GM18858 (cell line): ENCODE measurements around the gene ZNF414.

Source experiments
- ATAC-seq: cut with Tn5 transposase; IDR thresholded peaks from one replicate; pipeline ENCODE4 v1.9.1; 2021; ENCODE audit not compliant: unreplicated experiment

Gene ZNF414

DNA sequence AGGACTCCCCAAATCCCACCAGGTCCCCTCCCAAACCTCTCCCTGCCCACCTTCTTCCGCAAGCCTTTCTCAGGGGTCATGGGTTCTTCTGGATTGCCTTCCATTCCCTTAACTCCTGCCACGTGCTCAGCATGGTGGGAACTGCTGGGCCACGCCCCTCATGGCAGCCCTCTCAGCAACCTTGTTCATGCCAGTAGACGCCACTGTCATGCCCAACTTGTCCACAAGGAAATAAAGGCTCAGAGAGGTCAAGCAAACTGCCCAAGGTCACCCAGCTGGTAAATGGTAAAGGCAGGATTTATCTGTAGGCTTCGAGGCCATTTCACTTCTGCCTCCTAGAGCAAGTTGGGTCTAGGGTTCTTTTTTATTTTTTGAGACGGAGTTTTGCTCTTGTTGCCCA, 22.4 kb downstream of the ZNF414 start:
- ATAC-seq: no peak

DNA sequence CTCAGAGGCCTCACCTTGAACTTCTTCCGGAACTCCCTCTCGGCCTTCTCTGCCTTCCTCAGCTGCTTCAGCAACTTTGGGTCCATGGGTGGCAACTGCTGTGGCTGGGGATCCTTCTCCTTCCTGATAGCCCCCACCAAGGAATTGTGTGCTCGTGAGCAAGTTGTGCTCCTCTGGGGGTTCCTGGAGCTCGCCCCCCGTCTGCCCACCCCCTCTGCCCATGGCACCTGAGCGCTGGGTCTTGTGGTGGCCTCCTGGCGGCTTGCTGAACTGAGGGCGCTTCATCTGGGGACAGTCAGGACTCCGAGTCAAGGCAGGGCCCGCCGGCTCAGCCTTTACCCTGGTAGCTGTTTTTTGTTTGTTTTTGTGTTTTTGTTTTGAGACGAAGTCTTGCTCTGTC, 23.1 kb downstream of the ZNF414 start:
- ATAC-seq: no peak

DNA sequence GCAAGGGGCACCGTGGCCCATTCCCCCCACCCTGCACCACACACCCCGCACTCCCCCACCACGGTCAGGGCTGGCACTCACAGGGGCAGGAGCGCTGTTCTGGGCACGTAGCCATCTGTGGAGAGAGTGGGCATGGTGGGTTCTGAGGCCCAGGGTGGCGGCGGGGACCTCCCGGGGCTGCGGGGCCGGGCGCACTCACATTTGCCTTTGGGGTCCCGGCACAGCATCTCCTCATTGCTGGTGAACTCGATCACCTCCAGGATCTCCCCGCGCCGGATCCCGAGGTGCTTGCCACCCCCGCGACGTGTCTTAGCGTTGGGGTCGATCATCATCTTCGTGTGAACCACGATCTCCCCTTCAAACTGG, 23.6 kb downstream of the ZNF414 start:
- no peak for ATAC-seq

DNA sequence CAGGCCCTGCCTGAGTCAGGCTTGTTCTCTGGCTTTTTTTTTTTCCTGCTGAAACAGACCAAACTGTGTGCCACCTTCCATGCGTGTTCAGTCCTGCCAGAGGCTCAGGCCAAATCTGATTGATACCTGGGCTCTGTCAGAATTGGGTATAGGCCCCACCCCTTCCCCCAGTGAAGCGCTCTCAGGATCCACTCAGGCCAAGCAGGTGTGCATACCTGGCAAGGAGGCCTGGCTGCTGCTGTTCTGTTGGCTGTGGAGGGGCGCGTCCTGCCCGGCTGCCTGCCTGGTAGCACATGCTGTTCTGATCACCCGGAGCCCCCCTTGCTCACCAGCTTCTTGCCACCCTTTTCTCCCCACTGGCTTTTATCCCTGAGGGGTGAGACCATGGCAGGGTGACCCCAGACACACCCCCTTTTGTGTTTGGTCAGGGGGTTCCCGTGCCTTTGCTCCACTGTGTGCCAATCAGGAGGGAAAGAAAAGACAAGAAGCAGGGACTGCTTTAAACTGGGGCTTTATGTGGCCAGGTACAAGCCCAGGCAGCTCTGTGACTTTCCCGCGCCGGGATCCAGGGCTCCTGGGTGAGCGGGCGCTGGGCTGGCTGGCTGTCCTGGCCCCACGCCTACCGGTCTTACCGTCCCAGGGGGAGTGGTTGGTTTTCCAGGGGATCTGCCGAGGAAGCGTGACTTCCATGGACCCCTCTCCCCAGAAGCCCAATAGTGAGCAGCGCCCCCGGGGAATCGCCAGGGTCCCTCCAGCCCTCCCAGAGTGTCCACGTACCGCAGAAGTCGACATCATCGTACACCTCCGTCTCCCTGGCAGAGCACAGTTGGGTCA, 24.2 kb downstream of the ZNF414 start:
- no peak for ATAC-seq

DNA sequence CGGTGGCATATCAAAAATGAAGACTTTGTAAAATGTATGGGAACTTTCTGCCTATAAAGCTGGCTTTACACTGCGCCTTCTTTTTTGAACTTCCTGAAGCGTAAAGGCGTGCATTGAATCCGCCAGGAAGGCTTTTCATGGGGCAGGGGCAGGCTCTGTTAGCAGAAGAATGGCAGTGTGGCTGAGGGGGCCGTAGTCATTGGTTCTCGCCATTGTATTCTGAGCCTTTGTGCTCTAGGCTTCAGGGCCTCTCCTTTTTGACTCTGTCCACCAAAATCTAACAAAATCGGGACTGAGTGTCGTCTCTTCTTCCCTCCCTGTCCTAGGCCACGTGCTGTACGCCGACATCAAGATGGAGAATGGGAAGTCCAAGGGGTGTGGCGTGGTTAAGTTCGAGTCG, 25.6 kb downstream of the ZNF414 start:
- ATAC-seq: no peak

DNA sequence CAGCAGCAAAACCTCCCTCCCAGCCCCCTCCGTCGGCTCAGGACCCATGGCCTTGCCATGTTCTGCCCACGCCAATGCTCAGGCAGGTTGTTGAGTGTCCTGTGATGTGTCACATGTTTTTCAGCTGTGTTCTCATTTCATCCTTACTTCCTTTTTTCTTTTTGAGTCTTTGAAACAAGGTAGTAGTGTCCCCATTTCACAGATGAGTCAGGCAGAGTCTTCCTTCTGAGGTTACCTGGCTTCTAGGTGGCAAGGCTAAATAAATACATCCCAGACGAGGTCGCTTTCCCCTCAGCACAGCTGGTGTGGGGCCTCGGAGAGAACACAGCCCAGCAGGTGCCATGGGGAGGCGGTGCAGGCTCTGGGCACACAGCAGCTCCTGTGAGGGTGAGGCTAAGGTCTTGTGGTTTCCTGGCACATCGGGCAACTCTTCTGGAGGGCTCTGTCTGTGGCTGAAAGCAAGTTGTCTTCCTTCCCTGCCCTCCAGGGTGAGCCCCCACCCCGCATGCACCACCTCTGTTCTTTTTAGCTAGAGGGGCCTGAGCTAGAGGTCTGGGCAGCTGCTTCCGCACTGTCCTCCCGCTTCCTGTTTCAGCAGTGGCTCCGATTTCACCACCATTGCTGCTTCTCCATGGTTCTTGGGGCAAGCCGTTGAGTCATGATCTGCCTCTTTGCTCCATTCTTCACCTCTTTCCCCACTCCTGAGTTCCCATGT, 26.7 kb downstream of the ZNF414 start:
- ATAC-seq: peak; percentile 44

DNA sequence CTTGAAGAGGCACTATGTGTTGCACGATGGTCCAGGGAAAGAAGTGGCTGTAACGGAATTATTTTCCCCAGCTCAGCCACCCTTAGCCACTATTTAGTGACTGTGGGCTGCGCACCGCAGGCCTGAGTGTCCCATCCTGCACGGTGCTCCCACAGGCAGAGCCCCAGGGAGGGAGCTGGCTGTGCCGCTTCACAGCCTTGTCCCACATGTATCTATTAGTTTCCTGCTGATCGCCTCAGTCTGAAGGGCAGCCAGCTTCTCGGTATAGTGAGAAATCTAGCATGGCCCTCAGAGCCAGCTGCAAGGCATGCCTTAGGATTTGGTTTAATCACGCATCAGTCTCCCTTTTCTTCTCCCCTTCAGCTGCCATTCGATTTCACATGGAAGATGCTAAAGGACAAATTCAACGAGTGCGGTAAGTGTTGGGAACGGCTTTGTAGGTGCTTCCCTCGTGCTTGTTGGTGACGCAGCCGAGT, 27.3 kb downstream of the ZNF414 start:
- ATAC-seq: no peak

DNA sequence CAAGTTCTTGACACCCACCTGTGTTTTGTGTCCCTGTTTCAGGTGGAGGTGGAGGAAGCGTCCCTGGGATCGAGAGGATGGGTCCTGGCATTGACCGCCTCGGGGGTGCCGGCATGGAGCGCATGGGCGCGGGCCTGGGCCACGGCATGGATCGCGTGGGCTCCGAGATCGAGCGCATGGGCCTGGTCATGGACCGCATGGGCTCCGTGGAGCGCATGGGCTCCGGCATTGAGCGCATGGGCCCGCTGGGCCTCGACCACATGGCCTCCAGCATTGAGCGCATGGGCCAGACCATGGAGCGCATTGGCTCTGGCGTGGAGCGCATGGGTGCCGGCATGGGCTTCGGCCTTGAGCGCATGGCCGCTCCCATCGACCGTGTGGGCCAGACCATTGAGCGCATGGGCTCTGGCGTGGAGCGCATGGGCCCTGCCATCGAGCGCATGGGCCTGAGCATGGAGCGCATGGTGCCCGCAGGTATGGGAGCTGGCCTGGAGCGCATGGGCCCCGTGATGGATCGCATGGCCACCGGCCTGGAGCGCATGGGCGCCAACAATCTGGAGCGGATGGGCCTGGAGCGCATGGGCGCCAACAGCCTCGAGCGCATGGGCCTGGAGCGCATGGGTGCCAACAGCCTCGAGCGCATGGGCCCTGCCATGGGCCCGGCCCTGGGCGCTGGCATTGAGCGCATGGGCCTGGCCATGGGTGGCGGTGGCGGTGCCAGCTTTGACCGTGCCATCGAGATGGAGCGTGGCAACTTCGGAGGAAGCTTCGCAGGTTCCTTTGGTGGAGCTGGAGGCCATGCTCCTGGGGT, 28.2 kb downstream of the ZNF414 start:
- no peak for ATAC-seq

DNA sequence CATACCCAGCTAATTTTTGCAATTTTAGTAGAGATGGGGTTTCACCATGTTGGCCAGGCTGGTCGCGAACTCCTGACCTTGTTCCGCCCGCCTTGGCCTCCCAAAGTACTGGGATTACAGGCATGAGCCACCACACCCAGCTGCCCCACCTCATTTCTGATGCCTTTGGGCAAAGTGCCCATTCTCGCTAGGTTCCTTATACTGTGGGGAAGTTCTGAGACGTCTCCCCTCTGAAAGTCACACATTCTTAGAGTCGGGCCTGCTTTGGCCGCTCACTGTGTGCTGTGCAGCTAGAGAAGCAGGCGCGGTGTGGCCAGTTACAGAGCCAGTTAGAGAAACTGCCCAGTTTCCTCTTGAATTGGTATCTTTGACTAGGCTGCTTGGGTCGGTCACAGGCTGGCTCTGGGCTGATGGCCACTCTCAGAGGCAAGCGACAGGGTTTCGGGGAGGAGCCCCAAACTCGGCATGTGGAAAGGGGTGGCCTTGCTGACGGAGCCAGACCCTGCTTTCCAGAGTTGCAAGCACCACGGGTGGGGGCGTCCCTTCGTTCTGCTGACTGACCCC, 29.6 kb downstream of the ZNF414 start:
- no peak for ATAC-seq

DNA sequence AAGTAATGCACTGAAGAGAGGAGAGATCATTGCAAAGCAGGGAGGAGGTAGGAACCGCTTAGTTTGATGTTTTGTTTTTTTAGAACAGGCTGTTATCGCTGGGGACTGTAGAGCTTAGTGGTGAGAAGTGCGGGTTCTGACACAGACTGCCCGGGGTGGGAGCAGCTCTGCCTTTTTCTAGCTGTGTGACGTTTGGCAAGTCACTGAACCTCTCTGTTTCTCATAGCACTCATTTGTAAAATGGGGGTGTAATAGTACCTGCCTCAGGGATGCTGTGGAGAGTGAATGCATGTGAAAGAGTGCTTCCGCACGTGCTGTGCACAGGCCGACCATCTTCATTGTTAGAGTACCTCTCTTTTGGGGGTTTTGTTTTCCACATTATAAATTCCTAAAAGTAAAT, 30.8 kb downstream of the ZNF414 start:
- ATAC-seq: no peak

DNA sequence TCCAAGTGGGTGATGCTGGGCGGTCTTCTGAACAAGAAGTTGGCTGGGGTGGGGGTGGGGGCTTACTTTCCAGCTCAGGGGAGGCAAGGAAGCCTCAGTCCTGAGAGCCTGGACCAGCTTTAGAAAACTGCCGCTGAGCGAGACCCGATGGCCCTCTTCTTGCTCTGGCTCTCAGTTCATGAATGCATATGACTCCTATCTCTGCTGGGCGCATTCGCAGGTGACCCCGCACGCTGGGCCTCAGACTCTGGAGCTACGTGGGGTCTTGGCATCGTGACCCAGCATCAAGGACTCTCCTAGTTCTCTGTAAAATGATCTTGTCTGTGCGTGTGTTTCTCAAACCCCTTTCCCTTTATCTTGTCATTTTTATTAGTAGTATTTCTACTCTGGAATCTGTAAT, 31.3 kb downstream of the ZNF414 start:
- ATAC-seq: no peak

DNA sequence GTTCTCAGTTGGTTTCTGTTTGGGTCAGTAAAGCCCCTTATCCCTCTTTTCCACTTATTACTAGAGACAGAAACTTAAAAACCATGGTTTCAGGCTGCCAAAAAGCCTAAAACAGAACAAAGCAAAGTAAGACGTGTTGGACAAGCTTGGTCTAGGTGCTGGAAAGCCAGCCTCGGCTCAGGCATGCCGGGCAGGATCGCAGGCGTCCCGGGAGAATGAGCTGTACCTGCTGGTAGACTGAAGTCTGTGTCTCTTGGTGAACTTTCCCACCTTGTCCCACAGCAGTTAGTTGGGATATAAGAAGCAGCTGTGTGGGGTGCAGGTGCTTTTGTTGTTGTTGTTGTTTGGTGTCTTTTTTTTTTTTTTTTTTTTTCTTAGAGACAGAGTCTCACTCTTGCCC, 32.4 kb downstream of the ZNF414 start:
- no peak for ATAC-seq

DNA sequence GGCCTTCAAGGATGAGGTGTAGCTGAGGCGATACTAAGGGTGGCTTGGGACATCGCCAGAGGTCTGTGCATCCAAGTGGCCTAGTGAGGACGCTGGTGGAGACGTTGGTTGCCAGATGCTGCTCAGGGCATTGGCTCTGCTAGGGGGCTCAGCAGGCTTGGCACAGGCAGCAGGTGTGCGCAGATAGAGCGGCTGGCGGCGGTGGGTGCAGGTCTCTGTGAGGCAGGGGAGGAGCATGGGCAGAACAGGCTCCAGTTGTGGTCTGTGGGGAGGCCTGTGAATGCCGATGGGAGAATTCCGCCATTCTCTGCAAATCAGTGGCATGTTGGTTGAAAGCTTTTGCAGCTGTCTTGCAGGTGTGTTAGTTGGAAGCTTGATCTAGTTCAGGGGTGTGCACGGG, 32.8 kb downstream of the ZNF414 start:
- ATAC-seq: no peak

DNA sequence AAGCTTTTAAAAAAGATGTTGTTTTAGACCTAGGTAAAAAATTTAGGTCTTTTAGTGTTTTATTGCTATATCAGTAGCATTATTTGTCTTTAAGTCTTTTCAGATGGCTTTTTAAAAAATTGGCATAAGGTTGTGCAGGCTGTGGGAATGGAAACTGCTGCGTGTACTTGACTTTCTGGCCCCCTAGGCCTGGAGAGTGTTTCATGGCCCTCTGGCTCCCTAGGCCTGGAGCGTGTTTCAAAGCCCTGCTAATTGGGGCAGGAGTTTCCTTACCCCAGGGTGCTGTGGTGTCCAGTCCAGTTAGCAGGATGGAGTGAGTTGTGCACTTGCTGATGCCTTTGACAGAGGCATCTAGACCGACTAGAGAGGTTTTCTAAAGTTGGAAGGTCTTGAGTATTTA, 35.4 kb downstream of the ZNF414 start:
- ATAC-seq: no peak

DNA sequence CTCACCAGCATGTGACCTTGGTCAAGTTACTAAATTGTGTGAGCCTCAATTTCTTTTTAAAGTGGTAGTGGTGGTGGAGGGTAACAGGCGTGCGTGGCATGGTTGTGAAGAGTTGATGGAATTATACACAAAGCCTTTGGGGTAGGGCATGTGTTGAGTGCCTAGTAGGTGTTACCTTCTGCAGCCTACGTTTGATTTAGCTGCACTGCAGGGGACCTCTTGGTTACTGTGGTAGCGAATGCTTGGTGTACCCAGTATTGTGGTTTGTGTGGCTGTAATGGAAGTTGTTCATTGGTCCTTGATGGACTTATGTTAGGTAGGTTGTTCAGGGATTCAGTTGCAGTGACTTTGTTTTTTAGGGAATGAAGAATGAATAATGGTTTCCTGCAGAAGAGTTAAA, 36.1 kb downstream of the ZNF414 start:
- ATAC-seq: no peak

DNA sequence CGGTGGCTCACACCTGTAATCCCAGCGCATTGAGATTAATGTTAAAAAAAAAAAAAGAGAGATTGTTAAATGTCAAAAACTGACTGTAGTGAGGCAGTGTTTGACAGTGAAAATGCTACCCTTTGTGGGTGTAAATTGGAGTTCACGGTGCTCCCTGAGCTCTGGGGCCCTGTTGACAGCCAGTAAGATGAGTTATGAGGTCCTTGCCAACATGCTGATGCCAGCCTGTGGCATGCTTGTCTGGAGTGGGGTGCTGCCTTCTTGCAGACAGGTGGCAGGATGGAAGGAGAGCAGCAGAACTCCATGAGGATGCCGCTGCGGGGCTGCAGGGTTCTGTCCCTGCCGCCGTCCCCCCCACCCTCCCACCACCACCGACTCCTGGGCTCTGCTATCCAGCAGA, 37.4 kb downstream of the ZNF414 start:
- no peak for ATAC-seq

DNA sequence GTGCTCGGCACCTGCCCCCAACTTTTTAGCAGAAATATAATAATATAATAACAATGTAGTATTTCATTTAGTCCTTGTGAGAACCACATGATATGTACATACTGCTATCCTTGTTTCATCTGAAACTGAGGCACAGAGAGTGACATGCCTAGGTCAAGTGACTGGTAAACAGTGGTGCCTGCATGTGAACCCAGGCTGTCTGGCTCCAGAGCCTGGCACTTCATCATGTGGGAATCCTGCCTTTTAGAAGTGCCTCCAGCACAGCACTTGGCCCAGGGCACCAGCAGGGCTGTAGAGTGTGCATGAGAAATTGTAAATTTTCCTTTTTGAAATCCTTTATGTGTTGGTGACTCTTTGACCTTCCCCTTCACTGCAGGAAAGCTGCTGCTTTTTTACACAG, 39.0 kb downstream of the ZNF414 start:
- ATAC-seq: no peak

DNA sequence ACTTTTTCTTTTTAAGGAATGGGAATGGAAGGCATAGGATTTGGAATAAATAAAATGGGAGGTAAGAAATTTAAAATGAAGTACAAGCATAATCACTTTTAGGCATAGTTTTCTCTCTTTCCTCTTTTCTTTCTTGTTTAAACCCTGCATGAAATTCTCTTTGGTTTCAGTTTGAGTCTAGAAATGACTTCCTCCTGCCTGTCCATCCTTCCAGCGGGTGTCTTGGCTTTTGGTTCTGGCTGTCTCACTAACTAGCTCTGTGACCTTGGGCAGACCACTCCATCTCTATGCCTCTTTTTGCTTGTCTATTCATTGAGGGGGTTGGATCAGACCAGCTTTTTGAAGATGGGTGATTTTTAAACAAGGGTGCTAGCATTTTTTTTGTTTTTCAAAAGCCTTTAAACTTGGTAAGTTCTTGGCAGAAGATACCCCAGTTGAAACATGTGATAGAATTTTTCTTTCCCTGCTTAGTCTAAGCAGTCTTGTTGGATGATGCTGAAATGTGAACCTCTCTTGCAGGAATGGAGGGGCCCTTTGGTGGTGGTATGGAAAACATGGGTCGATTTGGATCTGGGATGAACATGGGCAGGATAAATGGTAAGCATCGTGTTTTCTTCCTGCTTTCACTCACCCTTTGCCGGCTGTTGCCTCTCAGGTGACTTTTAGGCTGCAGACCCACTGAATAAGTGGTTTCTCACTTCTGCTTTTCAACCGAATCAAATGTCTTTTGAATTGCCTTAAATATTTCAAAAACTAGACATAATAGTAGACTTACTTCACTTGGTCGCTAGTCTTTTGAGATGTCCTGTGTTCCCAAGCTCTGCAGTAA, 40.1 kb downstream of the ZNF414 start:
- ATAC-seq: peak; percentile 43

DNA sequence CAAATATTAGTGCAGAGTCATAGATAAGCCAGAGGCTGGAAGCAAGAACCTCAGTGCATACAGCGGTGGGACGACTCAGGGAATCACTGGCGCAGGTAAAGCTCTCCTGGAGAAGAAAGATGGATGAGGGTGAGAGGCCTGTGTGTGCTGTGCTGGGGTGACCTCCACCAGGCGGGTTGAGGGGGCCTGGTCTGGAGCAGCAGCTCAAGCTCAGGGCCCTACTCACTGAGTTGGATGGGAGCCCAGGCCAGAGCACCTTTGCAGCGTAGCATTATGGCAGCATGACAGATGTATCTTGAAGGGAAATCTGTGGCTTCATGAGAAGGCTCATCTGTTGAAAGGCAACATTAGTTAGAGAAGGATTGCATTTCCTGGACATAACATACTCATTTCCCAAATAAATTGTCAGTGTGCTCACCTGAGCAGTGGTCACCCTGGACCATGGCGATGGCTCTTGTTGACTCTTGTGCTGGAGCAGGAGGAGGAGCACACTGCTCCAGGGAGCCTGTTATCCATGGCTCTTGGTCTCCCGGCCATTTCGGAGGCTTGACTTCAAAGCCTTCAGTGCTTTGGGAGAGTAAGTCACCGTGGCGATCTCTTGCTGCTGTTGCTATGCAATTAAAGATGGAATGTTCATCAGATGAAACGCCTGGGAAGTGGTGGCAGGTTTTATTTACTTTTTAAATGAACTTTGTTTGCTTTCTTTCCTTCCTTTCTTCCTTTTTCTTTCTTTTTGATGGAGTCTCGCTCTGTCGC, 44.2 kb downstream of the ZNF414 start:
- ATAC-seq: no peak
